Activated CD4-positive, alpha-beta T cell treated with anti-CD3 and anti-CD28 coated beads for 1 hour (primary cell): ENCODE results near the gene OR10H1.

Experiments
- DNase-seq: peaks from one replicate; pipeline ENCODE4 v3.0.0-alpha.2; 2020

The OR10H1 gene

GRCh38 chr19:15759962-15760565, 55.4 kb downstream of the OR10H1 start:
- DNase-seq = no peak

DNA sequence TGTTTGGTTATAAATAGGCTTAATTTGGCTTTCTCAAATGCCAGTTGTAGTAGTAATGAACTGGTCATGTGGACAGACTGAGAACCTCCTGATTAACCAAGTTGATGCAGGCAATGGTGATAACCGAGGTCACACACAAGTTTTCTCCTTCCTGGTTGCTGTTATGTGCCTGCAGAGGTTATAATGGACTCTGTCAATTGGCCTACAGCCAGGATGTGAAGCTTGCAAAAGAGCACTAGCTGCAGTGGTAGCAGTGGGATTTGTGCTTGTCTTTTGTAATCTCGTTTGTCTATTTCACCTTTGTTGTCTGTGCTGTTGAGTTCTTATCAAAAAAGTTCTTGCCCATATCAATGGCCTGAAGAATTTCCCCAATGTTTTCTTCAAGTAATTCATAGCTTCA, 57.1 kb downstream of the OR10H1 start:
- DNase-seq = no peak
